RWPE1 (cell line): ENCODE measurements around the gene FAM20C.
"Not testable (repeated sequence)": the region's sequence is repeated elsewhere in the genome, so short reads cannot be mapped to it uniquely, and the experiment has no call there.

Source experiments
- CTCF ChIA-PET: fragments of 350-600 bp; sonication (Branson Sonifier 250); formaldehyde crosslinking; extraction: SDS; loops from one replicate; lab custom pipeline; 2021; lab: Yijun Ruan, JAX
- POLR2A ChIA-PET: fragments of 400-600 bp; formaldehyde crosslinking; extraction: SDS; loops from one replicate; lab custom pipeline; 2020; ENCODE audit warnings: antibody characterized with exemption; ENCODE audit not compliant: low non-redundant PET; lab: Yijun Ruan, JAX
- DNase-seq: peaks from one replicate; pipeline ENCODE4 v3.0.0; 2012; ENCODE audit warnings: low spot score
- H3K27ac ChIP-seq: fragments of 450-650 bp; 2 replicates; pipeline ENCODE4 v1.5.1; 2017
- CTCF ChIP-seq: fragments of 450-650 bp; conservative IDR thresholded peaks from 2 replicates; pipeline ENCODE4 v1.5.1; 2017; ENCODE audit warnings: low read depth, mild to moderate bottlenecking

Gene FAM20C

GRCh38 chr7:293681-294439, 101.5 kb downstream of the FAM20C start:
- CTCF ChIA-PET, result no interaction called here
- no peak overlapping the region for H3K27ac ChIP-seq
- DNase-seq, result no peak
- no peak for TF ChIP-seq CTCF
- POLR2A ChIA-PET, result no interaction called here

GRCh38 chr7:294440-295154, 102.2 kb downstream of the FAM20C start:
- no peak for TF ChIP-seq CTCF
- no peak for DNase-seq
- no peak overlapping the region for H3K27ac ChIP-seq
- ChIA-PET CTCF (no interaction called here), POLR2A (no interaction called here)

GRCh38 chr7:295155-296154, 103.1 kb downstream of the FAM20C start:
- DNase-seq, result no peak
- CTCF ChIA-PET, result no interaction called here
- no peak overlapping the region for H3K27ac ChIP-seq
- POLR2A ChIA-PET, result no interaction called here
- TF ChIP-seq CTCF, result no peak

GRCh38 chr7:296373-296945, 104.1 kb downstream of the FAM20C start:
- DNase-seq, result no peak
- no peak for TF ChIP-seq CTCF
- H3K27ac ChIP-seq, result no peak overlapping the region
- CTCF ChIA-PET, result no interaction called here
- POLR2A ChIA-PET, result no interaction called here

GRCh38 chr7:297141-297540, 104.8 kb downstream of the FAM20C start:
- DNase-seq, POLR2A ChIA-PET, H3K27ac ChIP-seq, CTCF ChIA-PET: not testable (repeated sequence)

- no peak for TF ChIP-seq CTCF
- ChIA-PET CTCF (interaction anchor here (0.7 kb wide), 1 partner anchor 475 kb away, joined by 3 read pairs; no protein-coding TSS in a partner anchor), POLR2A (no interaction called here)
- DNase-seq, result no peak
- no peak overlapping the region for H3K27ac ChIP-seq
Observed at GRCh38 chr7:297611-298374, 105.4 kb downstream of the FAM20C start.
